SIG-M5 treated with dmso at 0.1 percent for 504 hours (cell line): ENCODE data around the gene ACAA1.
"Not testable (repeated sequence)": the region's sequence is repeated elsewhere in the genome, so short reads cannot be mapped to it uniquely, and the experiment has no call there.

Experiments used
- DNase-seq: peaks from one replicate; lab custom pipeline; 2025; ENCODE audit not compliant: unreplicated experiment; lab: John Stamatoyannopoulos, UW

Gene ACAA1

GRCh38 chr3:38083871-38084333 is 53.0 kb downstream of the ACAA1 start:
- DNase-seq: no peak

GRCh38 chr3:38083254-38083653 is 53.7 kb downstream of the ACAA1 start:
- DNase-seq: not testable (repeated sequence)

- not testable (repeated sequence) for DNase-seq
These were observed 54.6 kb downstream of the ACAA1 start for GRCh38 chr3:38082296-38082695.

GRCh38 chr3:38077073-38077472 is 59.9 kb downstream of the ACAA1 start:
- DNase-seq: not testable (repeated sequence)
